CD14-positive monocyte (primary cell): ENCODE results near the gene OSBPL1A. TPM values are rescaled to one million over a fixed set of nuclear protein-coding genes. Genes with fewer than 3 reads are reported as not detected.

Experiments used
- DNase-seq, 3 donors: peaks; one replicate each; pipeline ENCODE4 v3.0.0-alpha.2; 2011 to 2022
- H2AFZ ChIP-seq: 2 replicates; pipeline ENCODE4 v1.6.0; 2012; ENCODE audit warnings: mild to moderate bottlenecking, low read depth, low read length, inconsistent platforms; ENCODE audit not compliant: insufficient read depth, poor library complexity, severe bottlenecking
- H3K27ac ChIP-seq, 2 donors: 1 replicate in 1 of 2; 2 replicates in 1 of 2; pipeline ENCODE4 v1.5.1; 2012 to 2013; ENCODE audit warnings: low read length in 2 of 2, control low read depth in 1 of 2, inconsistent platforms in 1 of 2, low read depth in 1 of 2, mild to moderate bottlenecking in 1 of 2
- H3K27me3 ChIP-seq, 2 donors: one replicate each; pipeline versions ENCODE4 v1.6.0 to v1.6.1; 2011 to 2013; ENCODE audit warnings: low read length in 2 of 2; ENCODE audit not compliant: control insufficient read depth in 2 of 2, insufficient read depth in 2 of 2
- H3K36me3 ChIP-seq, 2 donors: replicated peaks in 1 of 2; 1 replicate in 1 of 2; 2 replicates in 1 of 2; pipeline versions ENCODE4 v1.5.1 to v1.6.1; 2012 to 2013; ENCODE audit warnings: low read length in 2 of 2, control low read depth in 1 of 2, inconsistent platforms in 1 of 2, mild to moderate bottlenecking in 1 of 2; ENCODE audit not compliant: insufficient read depth in 2 of 2, control insufficient read depth in 1 of 2
- H3K4me1 ChIP-seq, 2 donors: 1 replicate in 1 of 2; 2 replicates in 1 of 2; pipeline versions ENCODE4 v1.5.1 to v1.6.1; 2012 to 2013; ENCODE audit warnings: low read length in 2 of 2, control low read depth in 1 of 2, inconsistent platforms in 1 of 2, mild to moderate bottlenecking in 1 of 2, moderate library complexity in 1 of 2; ENCODE audit not compliant: insufficient read depth in 2 of 2, control insufficient read depth in 1 of 2
- H3K4me2 ChIP-seq: replicated peaks from 2 replicates; pipeline ENCODE3; 2012; ENCODE audit warnings: low read length, moderate library complexity, mild to moderate bottlenecking; ENCODE audit not compliant: poor library complexity, severe bottlenecking; ENCODE audit errors: extremely low read depth
- H3K4me3 ChIP-seq, 3 experiments: fragments of 200-600 bp in 1 of 3; sonication (generic) in 1 of 3; replicated peaks in 1 of 3; 1 replicate in 2 of 3; 2 replicates in 1 of 3; pipeline ENCODE4 v1.5.1; 2011 to 2013; ENCODE audit warnings: low read length in 3 of 3, mild to moderate bottlenecking in 3 of 3, control low read depth in 2 of 3, low read depth in 2 of 3, inconsistent platforms in 1 of 3, moderate library complexity in 1 of 3
- H3K79me2 ChIP-seq: 2 replicates; pipeline ENCODE4 v1.6.0; 2012; ENCODE audit warnings: mild to moderate bottlenecking, control low read depth, inconsistent platforms, low read length, moderate library complexity; ENCODE audit not compliant: insufficient read depth
- H3K9ac ChIP-seq: 2 replicates; pipeline ENCODE4 v1.6.0; 2017; ENCODE audit warnings: low read length, mild to moderate bottlenecking; ENCODE audit not compliant: insufficient read depth, poor library complexity, severe bottlenecking
- H3K9me3 ChIP-seq, 2 donors: replicated peaks in 1 of 2; 1 replicate in 1 of 2; 2 replicates in 1 of 2; pipeline versions ENCODE4 v1.5.1 to v1.6.1; 2012 to 2013; ENCODE audit warnings: low read length in 2 of 2, control low read depth in 1 of 2; ENCODE audit not compliant: control insufficient read depth in 1 of 2, insufficient read depth in 1 of 2
- H4K20me1 ChIP-seq: 2 replicates; pipeline ENCODE4 v1.6.0; 2012; ENCODE audit warnings: mild to moderate bottlenecking, low read length, control low read depth, moderate library complexity; ENCODE audit not compliant: insufficient read depth
- H3K27ac Mint-ChIP-seq, 7 donors: one replicate each; pipeline ENCODE4 v1.8.0; 2020; ENCODE audit warnings: mild to moderate bottlenecking in 7 of 7, mixed read lengths in 7 of 7, moderate library complexity in 6 of 7, inconsistent platforms in 2 of 7
- H3K27me3 Mint-ChIP-seq, 3 donors: one replicate each; pipeline ENCODE4 v1.8.0; 2021 to 2022; ENCODE audit warnings: low read depth in 3 of 3, mild to moderate bottlenecking in 3 of 3, mixed read lengths in 3 of 3, moderate library complexity in 3 of 3, inconsistent platforms in 1 of 3
- H3K36me3 Mint-ChIP-seq, 2 donors: one replicate each; pipeline ENCODE4 v1.8.0; 2020; ENCODE audit warnings: mixed read lengths in 2 of 2, inconsistent platforms in 1 of 2, mild to moderate bottlenecking in 1 of 2
- H3K4me1 Mint-ChIP-seq: one replicate; pipeline ENCODE4 v1.8.0; 2020; ENCODE audit warnings: mild to moderate bottlenecking, mixed read lengths
- H3K4me3 Mint-ChIP-seq, 2 donors: one replicate each; pipeline ENCODE4 v1.8.0; 2020; ENCODE audit warnings: mild to moderate bottlenecking in 2 of 2, mixed read lengths in 2 of 2, moderate library complexity in 1 of 2
- H3K9me3 Mint-ChIP-seq, 7 donors: one replicate each; pipeline ENCODE4 v1.8.0; 2020 to 2022; ENCODE audit warnings: mixed read lengths in 7 of 7, mild to moderate bottlenecking in 6 of 7, moderate library complexity in 6 of 7, inconsistent platforms in 2 of 7
- CTCF ChIP-seq: fragments of 200-600 bp; IDR thresholded peaks from one replicate; pipeline ENCODE4 v1.8.0; 2022; ENCODE audit warnings: antibody characterized with exemption, mild to moderate bottlenecking
- whole genome bisulfite sequencing: methylation state at CpG from one replicate; pipeline ENCODE4 v1.1.5; 2013; ENCODE audit warnings: missing lambda C conversion rate; ENCODE audit not compliant: insufficient coverage; 5-methylcytosine and 5-hydroxymethylcytosine counted together
- intact Hi-C, 2 donors: fragments of 100-400 bp; cut with micrococcal nuclease; formaldehyde crosslinking; loops; one replicate each; pipeline versions ENCODE4 v1.15.0 to v1.15.1; 2023
- polyA plus RNA-seq, 3 donors: library from polyadenylated mRNA; depleted of rRNA in 1 of 3; unstranded in 2 of 3; stranded (reverse) in 1 of 3; fragments of 300-500 nt in 2 of 3; fragments of >200 nt in 1 of 3; fragmentation: Illumina TruSeq in 2 of 3; gene quantifications; 1 replicate in 2 of 3; 2 replicates in 1 of 3; pipeline ENCODE4 v1.2.3, GENCODE V29; 2012 to 2021

OSBPL1A gene
- polyA plus RNA-seq, 3 donors, result 6.3 to 9.1 (median 7.1) TPM

GRCh38 chr18:24187049-24187448 lies 210.6 kb downstream of the OSBPL1A start:
- WGBS, result 0% methylated on average over 3 of the region's 5 CpGs
- Histone ChIP-seq H2AFZ (peak overlapping the region; percentile 36), H3K4me3 (peak overlapping the region in 2 of 3 experiments; percentile 14 to 43), H3K4me1 (peaks cover 6 to 13% of the 10 kb centered on the region in 2 donors), H3K9ac (no peak overlapping the region), H3K4me2 (peak overlapping the region; percentile 54), H3K27ac (no peak overlapping the region), H4K20me1 (no peaks in the 10 kb centered on the region), H3K79me2 (no peaks in the 10 kb centered on the region), H3K27me3 (no peaks in the 10 kb centered on the region), H3K9me3 (no peaks in the 10 kb centered on the region), H3K36me3 (peaks cover 0 to 5% of the 10 kb centered on the region in 2 donors)
- Mint-ChIP-seq H3K27ac (peak overlapping the region in 6 of 7 donors; percentile 1 to 79 (median 42)), H3K36me3 (peaks cover 9 to 23% of the 10 kb centered on the region in 2 donors), H3K9me3 (no peaks in the 10 kb centered on the region), H3K4me3 (peak overlapping the region; percentile 72 to 91), H3K4me1 (peaks cover 16% of the 10 kb centered on the region), H3K27me3 (no peaks in the 10 kb centered on the region)
- intact Hi-C loops, result no loop called here
- no peak for TF ChIP-seq CTCF
- peak; percentile 3 to 15 (median 14) for DNase-seq

- Histone ChIP-seq H2AFZ (no peak overlapping the region), H3K9me3 (no peaks in the 10 kb centered on the region), H3K4me1 (peaks cover 6 to 13% of the 10 kb centered on the region in 2 donors), H3K27ac (no peak overlapping the region), H4K20me1 (no peaks in the 10 kb centered on the region), H3K4me2 (no peak overlapping the region), H3K79me2 (no peaks in the 10 kb centered on the region), H3K27me3 (no peaks in the 10 kb centered on the region), H3K4me3 (no peak overlapping the region), H3K36me3 (peaks cover 0 to 9% of the 10 kb centered on the region in 2 donors), H3K9ac (no peak overlapping the region)
- intact Hi-C loops, result no loop called here
- no peaks in the 10 kb centered on the region for H3K9me3 Mint-ChIP-seq
- peaks cover 11 to 23% of the 10 kb centered on the region in 2 donors for H3K36me3 Mint-ChIP-seq
- no peak for TF ChIP-seq CTCF
- H3K27me3 Mint-ChIP-seq, result no peaks in the 10 kb centered on the region
- DNase-seq, result no peak
- no peak overlapping the region for H3K4me3 Mint-ChIP-seq
- 100% methylated on average over 5 of the region's 7 CpGs for WGBS
- no peak overlapping the region for H3K27ac Mint-ChIP-seq
- peaks cover 16% of the 10 kb centered on the region for H3K4me1 Mint-ChIP-seq
Measured at GRCh38 chr18:24185805-24186204, 211.8 kb downstream of the OSBPL1A start.
